GM18951 (cell line): ENCODE data around the gene IFITM1.
"Not testable (repeated sequence)": the region's sequence is repeated elsewhere in the genome, so short reads cannot be mapped to it uniquely, and the experiment has no call there.

Source experiments
- POLR2A ChIP-seq: IDR thresholded peaks from 4 replicates; pipeline ENCODE4 v1.6.1; 2011; ENCODE audit warnings: mild to moderate bottlenecking; ENCODE audit not compliant: insufficient read length, insufficient read depth; ENCODE audit errors: extremely low read depth
- in situ Hi-C: fragments of 300-500 bp; cut with MboI; formaldehyde crosslinking; loops from one replicate; pipeline ENCODE4 v1.12.0; 2022; ENCODE audit warnings: low sequenced_read_pairs, mixed read lengths, inconsistent platforms; ENCODE audit not compliant: unreplicated experiment

IFITM1 gene

DNA sequence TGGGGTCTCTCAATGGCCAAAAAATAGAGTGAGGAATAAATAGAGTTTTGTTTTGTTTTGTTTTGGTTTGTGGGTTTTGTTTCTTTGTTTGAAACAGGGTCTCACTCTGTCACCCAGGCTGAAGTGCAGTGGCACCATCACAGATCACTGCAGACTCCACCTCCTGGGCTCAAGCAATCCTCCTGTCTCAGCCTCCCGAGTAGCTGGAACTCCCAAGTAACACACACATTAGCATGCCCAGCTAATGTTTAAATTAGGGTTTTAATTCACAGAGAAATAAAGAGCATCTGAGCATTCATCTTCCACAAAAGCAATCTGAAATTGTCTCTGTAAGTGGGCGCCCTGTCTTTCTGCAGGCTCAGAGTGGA, 16.0 kb downstream of the IFITM1 start:
- TF ChIP-seq POLR2A: no peak
- in situ Hi-C loops: no loop called here

- TF ChIP-seq POLR2A: no peak
- in situ Hi-C loops: no loop called here
These were observed 16.5 kb downstream of the IFITM1 start for GRCh38 chr11:330307-330693.

GRCh38 chr11:330694-331357, 17.0 kb downstream of the IFITM1 start:
- no peak for TF ChIP-seq POLR2A
- in situ Hi-C loops: no loop called here

DNA sequence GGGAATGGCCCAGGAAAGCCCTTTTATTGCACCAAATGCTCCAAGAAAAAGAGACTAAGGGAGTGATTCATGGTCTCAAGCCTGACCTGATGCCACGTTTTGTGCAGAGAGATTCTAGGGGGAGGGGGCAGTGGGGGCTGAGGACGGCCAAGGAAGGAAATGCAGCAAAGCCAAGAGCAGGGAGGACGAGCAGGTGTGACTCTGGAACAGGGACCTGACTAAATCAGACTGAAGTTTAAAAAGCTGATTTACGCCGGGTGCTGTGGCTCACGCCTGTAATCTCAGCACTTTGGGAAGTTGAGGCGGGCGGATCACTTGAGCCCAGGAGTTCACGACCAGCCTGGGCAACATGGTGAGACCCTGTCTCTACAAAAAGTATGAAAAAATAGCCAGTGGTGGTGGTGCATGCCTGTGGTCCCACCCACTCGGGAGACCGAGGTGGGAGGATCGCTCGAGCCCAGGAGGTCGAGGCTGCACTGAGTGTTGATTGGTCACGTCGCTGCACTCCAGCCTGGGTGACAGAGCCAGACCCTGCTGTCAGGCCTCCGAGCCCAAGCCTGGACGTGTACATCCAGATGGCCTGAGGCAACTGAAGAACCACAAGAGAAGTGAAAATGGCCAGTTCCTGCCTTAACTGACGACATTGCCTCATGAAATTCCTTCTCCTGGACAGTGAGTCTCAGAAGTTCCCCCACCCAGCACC, 17.7 kb downstream of the IFITM1 start:
- no peak for TF ChIP-seq POLR2A
- in situ Hi-C loops: no loop called here

DNA sequence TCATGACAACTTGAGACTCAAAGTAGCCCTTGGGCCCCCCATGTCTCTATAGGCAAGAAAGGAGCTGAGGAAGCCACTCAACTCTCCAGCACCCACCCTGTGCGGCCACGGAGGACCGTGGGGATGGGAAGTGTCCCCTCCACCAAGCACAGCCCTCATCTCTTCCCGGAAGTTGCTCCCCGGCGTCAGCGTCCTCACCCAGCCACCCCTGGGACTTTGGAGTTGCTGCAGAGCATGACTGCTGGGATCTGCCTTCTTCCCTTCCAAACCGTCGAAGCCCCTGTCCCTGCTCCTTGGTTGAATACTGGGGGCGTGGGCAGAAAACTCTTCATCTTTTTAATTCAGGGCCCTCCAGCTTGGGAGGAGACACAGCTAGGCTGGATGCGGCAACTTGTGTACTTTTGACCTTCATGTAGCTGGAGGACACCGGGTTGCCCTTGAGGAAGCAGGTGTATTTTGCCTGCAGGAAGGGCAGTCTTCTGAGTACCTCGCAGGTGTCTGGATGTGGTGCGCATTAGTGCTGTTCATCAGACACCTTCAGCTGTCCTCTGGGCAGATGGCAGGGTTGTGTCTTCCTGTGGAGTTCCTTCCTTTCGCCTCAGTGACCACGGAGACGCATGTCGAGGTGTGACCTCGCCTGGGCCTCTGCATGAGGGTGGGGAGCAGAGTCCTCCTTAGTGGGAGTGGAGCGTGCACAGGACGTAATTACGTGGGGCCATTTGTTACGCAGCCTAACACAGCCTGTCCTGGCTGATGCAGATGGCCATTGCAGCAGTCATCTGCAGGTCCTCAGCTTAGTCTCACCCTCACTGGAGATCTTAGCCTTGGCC, 19.0 kb downstream of the IFITM1 start:
- in situ Hi-C loops: no loop called here
- TF ChIP-seq POLR2A: no peak

DNA sequence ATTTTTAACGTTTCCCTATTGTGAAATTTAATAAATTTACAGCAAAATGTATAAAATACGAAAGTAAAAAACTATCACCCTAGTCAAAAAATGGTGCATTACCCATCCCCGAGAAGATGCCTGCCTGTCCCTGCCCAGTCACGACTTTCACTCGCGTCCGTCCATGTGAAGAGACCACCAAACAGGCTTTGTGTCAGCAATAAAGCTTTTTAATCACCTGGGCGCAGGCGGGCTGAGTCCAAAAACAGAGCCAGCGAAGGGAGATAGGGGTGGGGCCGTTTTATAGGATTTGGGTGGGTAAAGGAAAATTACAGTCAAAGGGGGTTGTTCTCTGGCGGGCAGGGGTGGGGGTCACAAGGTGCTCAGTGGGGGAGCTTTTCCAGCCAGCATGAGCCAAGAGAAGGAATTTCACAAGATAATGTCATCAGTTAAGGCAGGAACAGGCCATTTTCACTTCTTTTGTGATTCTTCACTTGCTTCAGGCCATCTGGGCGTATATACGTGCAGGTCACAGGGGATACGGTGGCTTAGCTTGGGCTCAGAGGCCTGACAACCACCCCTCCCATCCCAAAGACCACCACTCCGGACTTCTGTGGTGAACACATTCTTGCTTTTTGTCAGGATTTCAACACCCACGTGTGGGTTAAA, 19.9 kb downstream of the IFITM1 start:
- in situ Hi-C loops: not testable (repeated sequence)

GRCh38 chr11:334264-334994, 20.6 kb downstream of the IFITM1 start:
- TF ChIP-seq POLR2A: no peak
- in situ Hi-C loops: no loop called here

GRCh38 chr11:335779-336658, 22.2 kb downstream of the IFITM1 start:
- no peak for TF ChIP-seq POLR2A

GRCh38 chr11:336659-337198, 22.9 kb downstream of the IFITM1 start:
- in situ Hi-C loops: no loop called here
- TF ChIP-seq POLR2A: no peak

More at GRCh38 chr11:335779-336658, 22.2 kb downstream of the IFITM1 start:
- in situ Hi-C loops: no loop called here

- TF ChIP-seq POLR2A: no peak
- in situ Hi-C loops: no loop called here
These were observed 23.9 kb downstream of the IFITM1 start for GRCh38 chr11:337711-338110.

- TF ChIP-seq POLR2A: no peak
- in situ Hi-C loops: no loop called here
These were observed 26.1 kb downstream of the IFITM1 start for GRCh38 chr11:339963-340362.
